ENCODE data around the gene GAB2. TPM values are rescaled to one million over a fixed set of nuclear protein-coding genes. Genes with fewer than 3 reads are reported as not detected.

Gene GAB2
- total RNA-seq, 1 experiment from 2014 or later = 38.9 TPM

DNA sequence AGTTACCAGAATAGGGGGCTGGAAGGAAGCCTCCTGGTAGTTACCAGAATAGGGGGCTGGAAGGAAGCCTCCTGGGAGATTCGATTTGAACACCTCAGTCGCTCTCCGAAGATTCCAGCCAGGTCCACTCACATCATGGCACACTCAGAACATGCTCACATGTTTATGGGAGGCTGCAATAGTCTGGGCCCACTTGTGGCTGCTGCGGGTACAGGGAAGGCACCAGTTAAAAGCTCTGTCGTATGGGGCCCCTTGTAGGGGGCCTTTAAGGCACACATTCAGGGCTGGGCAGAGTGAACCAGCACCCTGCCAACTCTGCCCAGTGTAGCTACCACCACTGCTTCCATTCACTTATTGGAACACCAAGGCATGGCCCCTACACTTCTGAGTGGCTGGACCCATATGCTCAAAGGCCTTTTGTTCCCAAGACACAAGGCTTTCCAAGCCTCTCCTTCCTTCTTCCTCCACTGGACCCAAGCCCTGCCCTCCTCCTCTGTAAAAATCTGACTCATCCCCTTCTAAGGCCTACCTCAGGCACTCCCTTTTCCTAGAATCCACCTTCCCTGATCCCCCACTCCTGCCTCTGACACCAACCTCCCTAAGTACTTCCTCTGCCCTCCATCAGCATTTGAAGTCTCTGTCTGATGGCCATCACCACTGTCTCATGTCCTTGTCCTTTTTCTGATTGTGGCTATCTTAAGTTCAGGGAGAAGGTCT is 200.9 kb downstream of the GAB2 start:
- no peak for DNase-seq (ENCODE audit: low read depth, low spot score)
- in situ Hi-C loops (cut with HindIII; ENCODE audit: low pct_unique_long_range_greater_than_20kb, low sequenced_read_pairs) = no loop called here

DNA sequence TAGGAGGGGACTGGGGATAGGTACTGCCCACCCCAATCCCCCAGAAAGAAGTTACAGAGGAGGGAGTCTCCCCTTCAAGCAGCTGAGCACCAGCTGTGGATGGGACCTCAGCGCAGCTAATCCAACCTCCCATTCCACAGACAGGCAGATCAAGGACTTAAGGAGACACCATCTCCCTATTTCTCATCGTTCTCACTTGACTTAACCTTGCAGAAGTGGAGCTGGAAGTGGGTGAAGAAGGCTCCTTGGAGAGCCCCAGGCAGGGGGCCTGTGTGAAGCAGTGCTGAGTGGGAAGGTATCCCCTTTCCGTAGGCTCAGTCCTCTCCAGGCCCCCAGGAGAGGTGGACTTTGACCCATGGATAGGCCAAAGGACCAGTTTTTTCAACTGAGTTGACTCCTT is 201.6 kb downstream of the GAB2 start:
- in situ Hi-C loops (cut with HindIII; ENCODE audit: low pct_unique_long_range_greater_than_20kb, low sequenced_read_pairs) = no loop called here
- DNase-seq (ENCODE audit: low read depth, low spot score) = no peak

DNA sequence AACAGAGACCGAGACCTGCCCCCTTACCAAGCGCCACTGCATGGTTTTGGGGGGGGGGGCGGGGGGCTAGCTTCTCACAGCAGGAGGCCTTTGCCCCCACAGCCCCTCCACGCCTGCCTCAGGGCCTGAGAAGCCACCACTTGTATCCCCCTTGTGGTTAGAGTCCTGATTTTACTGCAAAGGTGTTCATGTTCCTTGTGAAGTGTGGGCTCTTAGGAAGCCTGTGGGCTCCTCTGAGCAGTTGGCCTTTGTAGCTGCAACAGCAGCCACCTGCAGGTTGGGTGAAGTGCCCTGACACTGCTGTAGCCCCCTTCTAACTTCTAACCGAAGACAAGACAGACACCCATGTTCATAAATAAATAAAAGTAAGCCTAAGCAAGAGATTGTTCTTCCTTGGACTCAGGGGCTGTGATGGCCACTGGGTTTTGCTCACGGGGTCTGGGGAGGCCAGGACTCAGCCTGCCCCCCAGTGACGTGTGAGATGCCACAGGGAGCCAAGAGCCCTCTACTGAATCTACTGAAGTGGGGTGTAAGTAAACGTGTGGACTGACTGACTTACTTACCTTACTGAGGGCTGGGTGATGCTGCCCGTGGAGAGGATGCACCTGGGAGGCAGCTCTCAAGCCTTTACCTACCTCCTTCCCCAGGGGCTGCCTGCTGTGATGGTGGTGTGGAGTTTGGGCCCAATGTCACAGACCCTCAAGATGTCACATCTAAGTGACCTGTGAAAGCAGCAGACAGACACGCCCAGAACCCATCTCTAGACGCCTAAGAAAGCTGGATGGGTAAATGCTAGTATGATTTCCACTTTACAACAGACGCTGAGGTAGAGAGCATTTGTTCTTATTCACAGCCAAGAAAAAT is 203.1 kb downstream of the GAB2 start:
- no peak for DNase-seq (ENCODE audit: low read depth, low spot score)

DNA sequence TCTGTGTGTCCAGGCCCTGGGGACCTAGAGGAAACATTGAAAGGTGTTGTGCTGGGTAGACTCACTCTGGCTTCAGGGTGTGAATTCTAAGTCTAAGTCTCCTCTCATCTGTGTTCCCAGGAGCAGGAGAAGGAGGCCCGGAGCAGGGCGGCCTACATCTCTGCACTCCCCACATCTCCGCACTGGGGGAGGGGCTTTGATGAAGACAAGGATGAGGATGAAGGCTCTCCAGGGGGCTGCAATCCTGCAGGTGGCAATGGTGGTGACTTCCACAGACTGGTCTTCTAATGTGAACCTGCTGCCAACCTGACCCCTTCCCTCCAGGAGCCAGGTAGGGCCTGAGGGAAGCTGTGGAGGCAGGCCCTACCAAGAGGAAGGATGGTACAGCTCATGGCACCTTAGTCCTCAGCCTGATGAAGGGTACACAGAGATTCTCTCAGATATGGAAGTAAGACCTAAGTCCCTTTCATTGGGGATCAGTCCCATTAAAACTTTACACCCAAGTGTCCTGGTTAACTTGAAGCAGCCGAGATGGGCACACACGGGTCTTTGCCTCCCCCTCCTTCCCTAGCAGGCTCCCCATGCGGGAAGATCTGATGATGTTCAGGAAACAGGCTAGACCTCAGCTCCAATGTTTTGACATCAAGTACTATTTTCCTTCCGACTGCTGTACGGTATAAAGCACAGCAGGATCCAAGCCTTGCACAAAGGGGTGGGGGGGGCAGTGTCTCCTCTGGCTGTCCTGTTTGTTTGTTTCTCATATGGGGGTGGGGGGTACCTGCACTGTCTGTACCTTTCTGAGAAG is 203.9 kb downstream of the GAB2 start:
- in situ Hi-C loops (cut with HindIII; ENCODE audit: low pct_unique_long_range_greater_than_20kb, low sequenced_read_pairs) = no loop called here
- no peak for DNase-seq (ENCODE audit: low read depth, low spot score)

More for the DNA sequence above, 203.1 kb downstream of the GAB2 start:
- in situ Hi-C loops (cut with HindIII; ENCODE audit: low pct_unique_long_range_greater_than_20kb, low sequenced_read_pairs) = no loop called here

DNA sequence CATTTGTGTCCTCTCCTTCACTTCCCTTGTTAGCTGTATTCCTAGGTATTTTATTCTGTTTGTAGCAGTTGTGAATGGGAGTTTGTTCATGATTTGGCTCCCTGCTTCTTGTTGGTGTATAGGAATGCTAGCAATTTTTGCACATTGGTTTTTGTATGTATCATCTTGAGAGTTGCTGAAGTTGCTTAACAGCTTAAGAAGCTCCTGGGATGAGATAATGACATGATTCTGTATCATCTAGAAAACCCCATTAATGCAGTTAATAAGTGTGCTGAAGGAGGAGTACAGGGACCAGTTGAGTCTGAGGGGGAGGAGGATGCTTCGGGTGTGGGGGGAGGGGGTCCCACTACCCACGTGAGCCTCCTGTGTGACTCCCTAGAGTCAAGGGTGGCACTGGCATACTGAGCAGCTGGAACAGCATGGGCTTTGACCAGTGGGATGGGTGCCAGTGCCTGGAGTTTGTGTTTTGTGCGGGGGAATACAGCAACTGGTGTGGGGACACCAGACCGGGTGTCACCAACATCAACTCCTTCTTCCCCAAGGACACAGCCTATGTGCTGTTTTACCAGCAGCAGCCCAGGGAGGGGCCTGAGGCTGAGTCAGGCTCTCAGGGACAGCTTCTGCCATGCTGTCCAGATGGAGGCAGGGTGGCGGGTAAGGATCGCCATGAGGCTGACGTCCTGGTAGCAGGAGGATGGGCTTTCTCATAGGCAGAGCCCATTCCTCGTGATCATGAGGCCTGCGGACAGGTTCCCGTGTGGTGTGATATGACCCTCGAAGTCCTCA is 204.8 kb downstream of the GAB2 start:
- in situ Hi-C loops (cut with HindIII; ENCODE audit: low pct_unique_long_range_greater_than_20kb, low sequenced_read_pairs) = no loop called here
- DNase-seq (ENCODE audit: low read depth, low spot score) = no peak

DNA sequence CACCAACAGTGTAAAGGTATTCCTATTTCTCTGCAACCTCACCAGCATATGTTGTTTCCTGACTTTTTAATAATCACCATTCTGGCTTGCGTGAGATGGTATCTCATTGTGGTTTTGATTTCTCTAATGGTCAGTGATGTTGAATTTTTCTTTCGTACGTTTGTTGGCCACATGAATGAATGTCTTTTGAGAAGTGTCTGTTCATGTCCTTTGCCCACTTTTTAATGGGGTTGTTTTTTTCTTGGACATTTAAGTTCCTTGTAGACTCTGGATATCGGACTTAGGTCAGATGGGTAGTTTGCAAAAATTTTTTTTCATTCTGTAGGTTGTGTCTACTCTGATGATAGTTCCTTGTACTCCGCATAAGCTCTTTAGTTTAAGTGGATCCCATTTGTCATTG is 206.1 kb downstream of the GAB2 start:
- in situ Hi-C loops (cut with HindIII; ENCODE audit: low pct_unique_long_range_greater_than_20kb, low sequenced_read_pairs) = no loop called here
- DNase-seq (ENCODE audit: low read depth, low spot score) = no peak

DNA sequence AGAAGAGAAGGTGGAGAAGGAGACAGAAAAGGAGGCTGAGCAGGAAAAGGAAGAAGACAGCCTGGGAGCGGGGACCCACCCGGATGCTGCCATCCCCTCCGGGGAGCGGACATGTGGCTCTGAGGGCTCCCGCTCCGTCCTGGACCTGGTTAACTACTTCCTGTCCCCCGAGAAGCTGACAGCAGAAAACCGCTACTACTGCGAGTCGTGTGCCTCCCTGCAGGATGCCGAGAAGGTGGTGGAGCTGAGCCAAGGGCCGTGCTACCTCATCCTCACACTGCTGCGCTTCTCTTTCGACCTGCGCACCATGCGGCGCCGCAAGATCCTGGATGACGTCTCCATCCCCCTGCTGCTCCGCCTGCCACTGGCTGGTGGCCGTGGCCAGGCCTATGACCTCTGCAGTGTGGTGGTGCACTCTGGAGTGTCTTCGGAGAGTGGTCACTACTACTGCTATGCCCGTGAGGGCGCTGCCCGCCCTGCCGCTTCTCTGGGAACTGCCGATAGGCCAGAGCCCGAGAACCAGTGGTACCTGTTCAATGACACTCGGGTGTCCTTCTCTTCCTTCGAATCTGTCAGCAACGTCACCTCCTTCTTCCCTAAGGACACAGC is 207.5 kb downstream of the GAB2 start:
- no peak for DNase-seq (ENCODE audit: low read depth, low spot score)
- in situ Hi-C loops (cut with HindIII; ENCODE audit: low pct_unique_long_range_greater_than_20kb, low sequenced_read_pairs) = no loop called here

DNA sequence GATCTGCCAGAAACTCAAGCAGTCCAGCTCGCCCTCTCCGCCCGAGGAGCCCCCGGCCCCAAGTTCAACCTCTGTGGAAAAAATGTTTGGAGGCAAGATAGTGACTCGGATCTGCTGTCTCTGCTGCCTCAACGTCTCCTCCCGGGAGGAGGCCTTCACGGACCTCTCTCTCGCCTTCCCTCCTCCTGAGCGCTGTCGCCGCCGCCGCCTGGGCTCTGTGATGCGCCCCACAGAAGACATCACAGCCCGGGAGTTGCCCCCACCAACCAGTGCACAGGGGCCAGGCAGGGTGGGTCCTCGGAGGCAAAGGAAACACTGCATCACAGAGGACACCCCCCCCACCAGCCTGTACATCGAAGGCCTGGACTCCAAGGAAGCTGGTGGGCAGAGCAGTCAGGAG is 208.1 kb downstream of the GAB2 start:
- no peak for DNase-seq (ENCODE audit: low read depth, low spot score)
- in situ Hi-C loops (cut with HindIII; ENCODE audit: low pct_unique_long_range_greater_than_20kb, low sequenced_read_pairs) = no loop called here

DNA sequence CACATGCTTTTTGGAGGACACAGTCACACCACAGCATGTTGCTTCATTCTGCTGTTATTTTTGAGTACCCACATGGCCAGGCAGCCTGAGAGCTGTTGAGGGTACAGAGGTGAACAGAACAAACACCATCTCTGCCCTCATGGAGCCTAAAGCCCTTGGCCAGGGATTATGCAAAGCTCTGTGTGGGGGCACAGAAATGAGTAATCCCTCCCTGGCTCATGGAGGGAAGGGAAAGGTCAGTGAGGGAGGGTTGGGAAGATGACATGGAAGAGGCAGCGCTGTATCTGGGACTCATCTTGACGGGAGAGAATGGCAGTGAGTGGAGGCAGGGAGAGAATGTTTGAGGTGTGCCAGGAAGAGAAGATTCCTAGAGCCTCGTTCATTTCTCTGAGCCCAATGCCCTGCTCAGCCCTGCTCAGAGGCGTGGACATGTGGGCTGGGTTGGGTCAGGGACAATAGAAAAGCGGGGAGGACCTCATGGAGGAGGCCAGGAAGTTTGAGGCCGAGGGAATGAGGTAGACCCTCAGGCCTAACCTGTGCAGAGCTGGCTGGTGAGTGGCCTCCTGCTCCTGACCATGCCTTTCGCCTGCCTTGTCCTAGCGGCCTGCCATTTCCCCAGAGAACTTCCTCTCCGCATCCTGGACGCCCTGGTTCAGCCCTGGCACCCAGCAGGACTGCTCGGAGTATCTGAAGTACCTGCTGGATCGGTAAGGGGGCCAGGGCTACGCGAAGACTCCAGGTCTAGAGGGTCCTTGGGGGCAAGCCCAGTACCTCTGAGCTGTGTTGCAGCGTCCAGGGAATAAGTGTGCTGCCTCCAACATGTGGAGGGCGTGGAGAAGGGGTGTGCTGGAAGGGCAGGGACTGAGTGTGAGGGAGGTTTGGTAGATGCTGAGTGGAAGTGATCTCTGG is 209.1 kb downstream of the GAB2 start:
- in situ Hi-C loops (cut with HindIII; ENCODE audit: low pct_unique_long_range_greater_than_20kb, low sequenced_read_pairs) = no loop called here
- DNase-seq (ENCODE audit: low read depth, low spot score) = no peak

DNA sequence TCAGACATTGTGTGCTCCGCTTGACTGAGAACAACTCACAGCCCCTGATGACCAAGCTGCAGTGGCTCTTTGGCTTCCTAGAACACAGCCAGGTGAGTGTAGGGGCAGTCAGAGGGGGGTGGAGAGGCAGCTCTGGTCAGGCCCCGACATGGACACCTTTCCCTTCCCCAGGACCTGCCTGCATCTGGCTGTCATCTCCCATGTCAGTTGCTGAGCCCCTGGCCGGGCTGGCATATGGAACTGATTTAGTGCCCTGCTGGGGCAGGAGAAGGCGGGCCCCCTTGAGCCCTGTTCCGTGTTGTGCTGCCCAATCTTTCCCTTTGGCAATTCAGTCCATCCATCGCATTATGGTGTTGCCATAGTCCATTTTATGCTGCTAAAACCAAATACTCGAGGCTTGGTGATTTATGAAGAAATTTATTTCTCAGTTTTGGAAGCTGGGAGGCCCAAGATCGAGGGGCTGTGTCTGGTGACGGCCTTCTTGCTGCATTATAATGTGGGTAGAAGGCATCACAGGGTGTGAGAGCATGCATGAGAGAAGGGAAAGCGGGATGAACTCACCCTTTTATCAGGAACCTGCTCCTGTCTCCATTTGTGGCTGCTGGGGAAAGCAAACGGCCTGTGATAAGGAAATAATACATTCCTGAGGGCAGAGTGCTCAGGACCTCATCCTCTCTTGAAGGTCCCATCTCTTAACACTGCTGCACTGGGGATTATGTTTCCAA is 209.9 kb downstream of the GAB2 start:
- in situ Hi-C loops (cut with HindIII; ENCODE audit: low pct_unique_long_range_greater_than_20kb, low sequenced_read_pairs) = no loop called here
- no peak for DNase-seq (ENCODE audit: low read depth, low spot score)

DNA sequence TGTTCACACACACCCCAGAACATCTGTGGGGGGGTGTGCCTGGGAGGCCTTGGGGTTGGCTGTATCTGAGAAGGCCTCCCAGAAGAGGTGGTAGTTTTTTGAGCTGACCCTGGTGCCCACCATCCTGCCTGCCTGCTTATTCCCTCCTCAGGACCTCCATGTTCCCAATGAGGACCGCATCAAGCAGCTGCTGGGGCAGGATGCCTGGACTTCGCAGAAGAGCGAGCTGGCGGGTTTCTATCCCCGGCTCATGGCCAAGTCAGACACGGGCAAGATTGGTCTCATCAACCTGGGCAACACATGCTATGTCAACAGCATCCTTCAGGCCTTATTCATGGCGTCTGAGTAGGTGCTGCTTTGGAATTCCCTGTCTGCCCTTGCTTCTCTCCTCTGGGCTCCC is 211.9 kb downstream of the GAB2 start:
- in situ Hi-C loops (cut with HindIII; ENCODE audit: low pct_unique_long_range_greater_than_20kb, low sequenced_read_pairs) = no loop called here
- DNase-seq (ENCODE audit: low read depth, low spot score) = no peak

DNA sequence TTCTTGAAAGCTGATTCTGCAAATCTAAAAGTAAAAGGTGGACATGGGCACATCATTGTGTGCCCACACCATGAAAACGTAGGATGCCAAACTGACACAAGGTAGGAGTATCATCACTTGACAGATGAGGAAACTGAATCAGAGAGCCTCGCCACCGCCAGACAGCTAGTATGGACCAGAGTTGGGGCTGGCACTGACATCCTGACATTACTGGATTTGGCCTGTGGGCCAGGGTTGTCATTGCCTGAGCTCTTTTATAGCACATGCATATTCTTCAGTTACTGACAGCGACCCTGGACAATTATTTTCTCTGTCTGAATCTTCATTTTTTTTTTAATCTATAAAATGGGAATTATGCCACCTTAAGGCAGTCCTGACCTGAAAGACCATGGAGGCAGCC is 212.4 kb downstream of the GAB2 start:
- DNase-seq (ENCODE audit: low read depth, low spot score) = no peak
- in situ Hi-C loops (cut with HindIII; ENCODE audit: low pct_unique_long_range_greater_than_20kb, low sequenced_read_pairs) = no loop called here

DNA sequence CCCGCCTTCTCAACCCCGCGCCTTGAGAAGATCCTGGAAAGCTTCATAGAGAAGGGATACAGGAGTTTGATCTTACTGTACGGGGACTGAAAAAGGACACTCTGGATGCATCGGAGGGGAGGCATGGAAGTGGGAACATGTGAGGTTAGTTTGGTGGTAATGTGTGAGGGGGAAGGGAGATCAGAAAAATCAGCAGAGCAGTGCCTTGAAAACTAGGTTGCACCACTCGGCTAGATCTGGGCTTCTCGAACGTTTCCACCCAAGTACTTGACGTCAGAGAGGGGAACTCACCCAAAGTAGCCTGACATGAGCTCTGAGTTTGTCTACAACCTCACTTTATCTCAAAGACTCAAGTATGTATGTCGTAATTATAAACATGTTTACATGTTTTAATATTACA is 214.4 kb downstream of the GAB2 start:
- DNase-seq (ENCODE audit: low read depth, low spot score) = no peak
- in situ Hi-C loops (cut with HindIII; ENCODE audit: low pct_unique_long_range_greater_than_20kb, low sequenced_read_pairs) = no loop called here

DNA sequence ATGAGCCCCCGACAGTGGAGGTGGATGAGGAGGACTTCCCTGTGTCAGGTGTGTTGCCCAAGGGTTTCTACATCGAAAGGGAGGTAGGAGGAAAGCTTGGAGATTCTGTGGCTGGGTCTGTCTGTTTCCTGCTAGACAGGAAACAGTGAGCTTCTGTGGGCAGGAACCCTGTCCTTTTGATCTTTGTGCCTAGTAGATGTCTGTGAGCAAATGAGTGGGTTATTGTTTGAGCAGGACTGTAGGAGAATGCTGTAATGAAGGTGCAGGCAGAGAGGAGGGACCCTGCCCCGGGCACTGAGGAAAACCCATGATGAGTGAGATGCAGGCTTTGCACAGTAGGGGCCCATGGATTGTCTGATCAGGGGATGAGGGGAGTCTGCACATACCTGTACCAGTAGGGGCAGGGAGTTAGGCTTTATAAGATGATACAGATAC is 214.9 kb downstream of the GAB2 start:
- in situ Hi-C loops (cut with HindIII; ENCODE audit: low pct_unique_long_range_greater_than_20kb, low sequenced_read_pairs) = no loop called here
- DNase-seq (ENCODE audit: low read depth, low spot score) = peak; percentile 29

DNA sequence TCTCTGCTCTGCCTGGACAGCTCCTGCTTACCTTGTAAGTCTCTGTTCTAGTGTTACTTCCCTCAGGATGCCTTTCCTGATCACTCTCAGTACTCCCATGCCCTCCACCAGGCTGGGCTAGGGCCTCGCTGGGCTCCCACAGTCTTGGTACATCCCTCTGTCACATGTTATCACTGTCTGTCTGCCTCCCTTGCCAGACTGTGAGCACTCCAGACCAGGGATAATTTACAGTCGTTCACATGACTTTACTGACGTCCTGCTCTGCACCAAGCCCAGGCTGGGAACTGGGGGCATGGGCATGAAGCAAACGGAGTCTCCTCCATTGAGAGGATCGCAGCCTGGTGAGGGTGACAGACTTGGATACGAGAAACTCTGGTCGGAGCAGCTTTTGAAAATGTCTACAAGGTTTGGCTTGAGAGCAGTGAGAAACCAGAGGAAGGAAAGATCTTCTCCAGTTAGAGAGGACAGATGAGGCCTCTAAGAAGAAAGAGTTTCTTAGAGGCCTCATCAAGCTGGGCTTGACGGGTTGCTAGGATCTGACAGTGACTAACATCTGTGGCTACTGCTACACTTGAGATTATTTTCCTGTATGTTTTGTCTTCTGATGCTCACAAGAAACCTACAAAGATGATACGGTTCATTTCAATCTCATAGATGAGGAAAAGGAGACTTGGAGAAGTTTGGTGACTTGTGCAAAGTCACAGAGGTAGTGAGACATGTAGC is 216.4 kb downstream of the GAB2 start:
- peak; percentile 51 for DNase-seq (ENCODE audit: low read depth, low spot score)
- in situ Hi-C loops (cut with HindIII; ENCODE audit: low pct_unique_long_range_greater_than_20kb, low sequenced_read_pairs) = no loop called here

All from SK-MEL-5 (cell line).